HUES48 (cell line): ENCODE measurements around the gene PRSS2.
"Not testable (repeated sequence)": the region's sequence is repeated elsewhere in the genome, so short reads cannot be mapped to it uniquely, and the experiment has no call there.

Experiments
- H3K27ac ChIP-seq: one replicate; pipeline ENCODE4 v1.7.0; 2013; ENCODE audit warnings: low read depth, low read length, inconsistent platforms
- H3K27me3 ChIP-seq: 2 replicates; pipeline ENCODE4 v1.6.1; 2013; ENCODE audit warnings: mild to moderate bottlenecking, low read length; ENCODE audit not compliant: control insufficient read depth, insufficient read depth
- H3K36me3 ChIP-seq: 2 replicates; pipeline ENCODE4 v1.6.1; 2013; ENCODE audit warnings: low read length; ENCODE audit not compliant: control insufficient read depth, insufficient read depth
- H3K4me1 ChIP-seq: 2 replicates; pipeline ENCODE4 v1.6.1; 2013; ENCODE audit warnings: mild to moderate bottlenecking, low read length; ENCODE audit not compliant: control insufficient read depth, insufficient read depth
- H3K4me3 ChIP-seq: 2 replicates; pipeline ENCODE4 v1.5.1; 2013; ENCODE audit warnings: mild to moderate bottlenecking, low read depth, low read length
- H3K9ac ChIP-seq: 2 replicates; pipeline ENCODE4 v1.6.1; 2013; ENCODE audit warnings: mild to moderate bottlenecking, low read depth, low read length, moderate library complexity
- H3K9me3 ChIP-seq: 2 replicates; pipeline ENCODE4 v1.6.1; 2013; ENCODE audit warnings: low read length; ENCODE audit not compliant: control insufficient read depth, insufficient read depth

PRSS2 gene

DNA sequence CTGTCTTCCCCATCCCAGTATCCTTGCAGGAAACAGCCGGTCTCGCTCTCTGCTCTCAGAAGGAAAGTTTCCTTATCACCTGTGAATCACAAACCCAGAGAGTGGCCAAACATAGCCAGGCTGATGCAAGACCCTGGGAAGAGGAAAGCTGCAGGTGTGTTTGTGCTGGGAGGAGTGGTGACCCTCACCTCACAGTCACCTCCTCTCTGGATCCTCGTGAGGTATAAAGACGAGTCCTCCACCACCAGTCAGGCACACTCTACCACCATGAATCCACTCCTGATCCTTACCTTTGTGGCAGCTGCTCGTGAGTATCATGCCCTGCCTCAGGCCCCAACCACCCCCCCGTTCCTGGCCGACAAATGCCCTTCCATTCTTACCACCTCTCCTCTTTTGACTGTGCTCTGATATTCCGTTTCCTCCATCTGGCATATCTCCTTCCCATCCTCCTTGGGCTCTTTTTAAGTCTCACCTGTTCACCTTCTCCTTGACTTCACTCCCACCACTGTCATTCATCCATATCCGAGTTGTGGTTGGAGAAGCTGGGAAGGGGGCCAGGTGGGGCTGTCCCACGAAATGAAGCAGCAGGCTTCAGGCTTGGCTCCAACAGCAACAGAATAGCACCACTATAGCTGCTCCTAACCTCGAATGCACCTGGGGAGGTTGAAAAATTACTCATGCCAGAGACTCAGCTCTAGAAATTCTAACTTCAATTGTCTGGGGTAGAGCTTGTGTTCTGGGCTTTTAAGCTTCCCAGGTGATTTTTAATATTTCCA is 21.4 kb upstream of the PRSS2 start, which contains the start of gene PRSS1:
TSS of gene PRSS1 (plus strand) at position 255 of the 776 bp plus-strand sequence. CDS start at position 268, 13 bp downstream.
- H3K9ac ChIP-seq: no peak within 1 kb of the TSS
- no peaks in the 10 kb centered on the region for H3K27me3 ChIP-seq
- no peak within 1 kb of the TSS for H3K4me3 ChIP-seq
- no peaks in the 10 kb centered on the region for H3K4me1 ChIP-seq
- no peak within 1 kb of the TSS for H3K27ac ChIP-seq
- no peaks in the 10 kb centered on the region for H3K36me3 ChIP-seq
- H3K9me3 ChIP-seq: no peaks in the 10 kb centered on the region

- Histone ChIP-seq H3K4me1 (no peaks in the 10 kb centered on the region), H3K9ac (no peak overlapping the region), H3K27me3 (no peaks in the 10 kb centered on the region), H3K27ac (no peak overlapping the region), H3K36me3 (no peaks in the 10 kb centered on the region), H3K9me3 (no peaks in the 10 kb centered on the region), H3K4me3 (no peak overlapping the region)
These were observed 20.3 kb upstream of the PRSS2 start for GRCh38 chr7:142750321-142750938.

DNA sequence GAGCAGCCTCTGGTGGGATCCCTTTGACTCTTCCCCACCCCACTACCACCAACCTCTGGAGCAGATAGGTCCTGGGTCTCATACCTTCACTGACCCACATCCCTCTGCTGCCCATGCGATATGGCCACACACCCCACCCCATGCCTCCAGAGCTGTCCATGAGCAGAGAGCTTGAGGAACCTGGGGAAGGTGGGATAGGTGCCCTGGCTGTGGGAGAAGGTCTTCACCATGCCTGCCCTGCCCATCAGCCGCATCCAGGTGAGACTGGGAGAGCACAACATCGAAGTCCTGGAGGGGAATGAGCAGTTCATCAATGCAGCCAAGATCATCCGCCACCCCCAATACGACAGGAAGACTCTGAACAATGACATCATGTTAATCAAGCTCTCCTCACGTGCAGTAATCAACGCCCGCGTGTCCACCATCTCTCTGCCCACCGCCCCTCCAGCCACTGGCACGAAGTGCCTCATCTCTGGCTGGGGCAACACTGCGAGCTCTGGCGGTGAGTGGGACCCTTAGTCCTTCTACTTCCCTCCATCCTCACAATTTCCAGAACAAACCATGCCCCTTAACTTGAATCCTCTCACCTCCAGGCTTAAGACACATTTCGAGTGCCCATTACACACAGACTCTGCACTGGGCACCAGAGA is 19.1 kb upstream of the PRSS2 start:
- not testable (repeated sequence) for H3K9me3 ChIP-seq, H3K4me1 ChIP-seq, H3K4me3 ChIP-seq, H3K36me3 ChIP-seq, H3K27me3 ChIP-seq, H3K27ac ChIP-seq, H3K9ac ChIP-seq

DNA sequence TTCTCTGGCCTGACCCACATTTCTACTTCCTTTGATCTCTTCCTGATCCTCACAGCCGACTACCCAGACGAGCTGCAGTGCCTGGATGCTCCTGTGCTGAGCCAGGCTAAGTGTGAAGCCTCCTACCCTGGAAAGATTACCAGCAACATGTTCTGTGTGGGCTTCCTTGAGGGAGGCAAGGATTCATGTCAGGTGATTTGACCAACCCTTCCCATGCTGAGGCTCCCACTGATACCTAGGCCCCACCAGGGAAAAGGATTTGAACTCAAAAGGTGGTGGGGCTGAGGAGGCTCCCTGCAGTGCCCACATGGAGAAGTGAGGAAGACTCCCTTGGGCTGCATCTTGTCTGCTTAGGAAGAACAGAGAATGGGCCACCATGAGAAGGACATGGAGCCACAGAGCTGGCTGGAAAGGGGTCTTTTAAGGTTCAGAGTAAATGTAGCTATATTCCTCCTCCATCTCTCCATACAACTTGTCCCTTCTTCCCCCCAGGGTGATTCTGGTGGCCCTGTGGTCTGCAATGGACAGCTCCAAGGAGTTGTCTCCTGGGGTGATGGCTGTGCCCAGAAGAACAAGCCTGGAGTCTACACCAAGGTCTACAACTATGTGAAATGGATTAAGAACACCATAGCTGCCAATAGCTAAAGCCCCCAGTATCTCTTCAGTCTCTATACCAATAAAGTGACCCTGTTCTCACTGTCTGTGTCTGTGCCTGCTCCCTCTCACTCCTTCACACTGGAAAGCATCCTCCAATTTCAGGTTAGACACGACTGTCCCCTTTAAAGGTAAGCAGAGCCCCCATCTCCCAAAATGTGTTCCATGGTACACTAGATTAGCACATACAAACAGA is 18.2 kb upstream of the PRSS2 start:
- Histone ChIP-seq H3K36me3 (no peaks in the 10 kb centered on the region), H3K27me3 (no peaks in the 10 kb centered on the region), H3K9ac (no peak overlapping the region), H3K27ac (no peak overlapping the region), H3K9me3 (no peaks in the 10 kb centered on the region), H3K4me1 (no peaks in the 10 kb centered on the region), H3K4me3 (no peak overlapping the region)

DNA sequence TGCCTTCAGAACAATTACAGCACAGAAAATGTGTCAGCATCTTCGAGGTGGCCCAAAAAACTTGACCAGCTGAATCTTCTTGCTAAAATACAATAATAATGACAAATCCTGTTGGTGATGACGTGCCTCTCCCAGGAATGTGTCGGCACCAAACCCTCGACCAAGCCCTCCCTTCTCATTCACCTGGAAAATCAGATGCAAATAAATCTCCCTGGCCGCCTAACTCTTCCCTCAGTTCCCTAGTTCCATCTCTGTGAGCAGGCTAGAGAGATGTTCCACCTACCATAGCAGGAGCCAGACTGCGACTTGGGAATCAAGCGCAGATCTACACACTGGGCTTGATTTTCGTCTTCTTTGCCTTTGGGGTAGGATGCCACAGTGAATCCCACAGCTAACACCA is 17.4 kb upstream of the PRSS2 start:
- Histone ChIP-seq H3K27me3 (no peaks in the 10 kb centered on the region), H3K9ac (no peak overlapping the region), H3K4me3 (no peak overlapping the region), H3K9me3 (no peaks in the 10 kb centered on the region), H3K4me1 (no peaks in the 10 kb centered on the region), H3K27ac (no peak overlapping the region), H3K36me3 (no peaks in the 10 kb centered on the region)

DNA sequence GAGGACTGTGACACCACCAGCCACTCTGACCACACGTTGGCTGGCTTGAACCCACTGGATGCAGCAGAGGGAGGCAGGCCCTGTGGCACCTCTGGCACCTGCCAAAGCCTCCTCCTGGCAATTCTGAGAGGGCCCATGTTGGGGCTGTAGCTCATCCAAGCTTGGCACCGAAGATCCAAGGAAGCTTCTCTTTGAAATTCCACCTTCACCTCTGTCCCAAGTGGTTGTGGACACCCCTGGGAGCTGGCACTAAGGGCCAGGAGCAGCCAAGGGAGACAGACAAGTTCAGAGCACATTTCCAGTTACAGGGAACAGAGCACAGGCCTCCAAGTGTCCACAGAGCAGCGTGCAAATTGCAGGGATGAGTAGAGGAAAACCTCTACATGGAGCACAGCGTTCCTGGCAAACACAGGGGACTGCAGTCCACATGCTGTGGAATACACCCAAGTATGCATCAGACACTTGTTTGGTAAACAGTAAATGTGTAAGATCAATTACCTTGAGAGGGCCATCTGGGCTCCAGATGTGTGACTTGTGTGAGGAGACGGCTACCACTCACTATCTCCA is 16.8 kb upstream of the PRSS2 start:
- not testable (repeated sequence) for H3K27me3 ChIP-seq, H3K36me3 ChIP-seq, H3K4me1 ChIP-seq, H3K4me3 ChIP-seq, H3K9ac ChIP-seq, H3K9me3 ChIP-seq, H3K27ac ChIP-seq

DNA sequence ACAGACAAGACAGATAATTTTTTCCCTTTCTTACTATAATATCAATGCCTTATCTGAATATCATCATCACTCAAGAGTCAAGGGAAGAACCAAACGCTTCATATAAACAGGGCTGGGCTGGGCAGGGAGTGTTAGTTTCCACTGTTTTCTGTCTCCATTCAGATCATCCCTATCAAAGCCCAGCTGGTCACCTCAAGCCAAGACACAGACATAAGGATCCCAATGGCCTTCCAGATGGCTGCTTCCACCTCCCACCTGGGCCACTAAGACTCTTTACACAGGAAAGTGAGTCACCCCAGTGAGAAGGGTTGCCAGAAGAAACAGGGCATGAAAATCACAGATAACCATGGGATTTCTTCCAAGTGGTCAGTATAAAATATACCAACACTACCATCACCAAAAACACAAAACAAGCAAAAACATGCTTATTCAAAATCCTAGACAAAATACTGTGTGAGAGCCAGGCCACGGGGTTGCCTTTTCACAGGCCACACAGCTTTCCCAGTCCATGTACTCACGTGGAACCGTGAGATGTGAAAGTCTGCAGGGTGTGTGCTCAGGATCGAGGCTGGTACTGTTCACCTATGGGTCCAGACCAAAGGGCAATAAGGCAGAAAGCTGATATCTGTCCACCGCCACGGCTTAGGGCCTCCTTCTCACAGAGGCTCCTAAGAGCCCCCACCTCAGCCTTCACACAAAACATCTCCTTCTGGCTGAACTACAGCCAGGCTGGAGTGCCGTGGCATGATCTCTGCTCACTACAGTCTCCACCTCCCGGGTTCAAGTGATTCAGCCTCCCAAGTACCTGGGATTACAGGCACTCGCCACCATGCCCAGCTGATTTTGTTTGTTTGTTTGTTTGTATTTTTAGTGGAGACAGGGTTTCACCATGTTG is 15.8 kb upstream of the PRSS2 start:
- Histone ChIP-seq H3K27me3 (no peaks in the 10 kb centered on the region), H3K4me1 (no peaks in the 10 kb centered on the region), H3K27ac (no peak overlapping the region), H3K36me3 (no peaks in the 10 kb centered on the region), H3K4me3 (no peak overlapping the region), H3K9me3 (no peaks in the 10 kb centered on the region), H3K9ac (no peak overlapping the region)

- H3K4me3 ChIP-seq, H3K36me3 ChIP-seq, H3K27ac ChIP-seq, H3K4me1 ChIP-seq, H3K27me3 ChIP-seq, H3K9me3 ChIP-seq, H3K9ac ChIP-seq: not testable (repeated sequence)
These were observed 12.5 kb upstream of the PRSS2 start for GRCh38 chr7:142758312-142758711.

GRCh38 chr7:142759433-142759832 is 11.3 kb upstream of the PRSS2 start:
- H3K36me3 ChIP-seq: no peaks in the 10 kb centered on the region
- no peak overlapping the region for H3K9ac ChIP-seq
- no peaks in the 10 kb centered on the region for H3K9me3 ChIP-seq
- H3K27ac ChIP-seq: no peak overlapping the region
- no peaks in the 10 kb centered on the region for H3K4me1 ChIP-seq
- H3K4me3 ChIP-seq: no peak overlapping the region
- no peaks in the 10 kb centered on the region for H3K27me3 ChIP-seq

GRCh38 chr7:142760071-142760642 is 10.6 kb upstream of the PRSS2 start:
- Histone ChIP-seq H3K27me3 (no peaks in the 10 kb centered on the region), H3K9ac (no peak overlapping the region), H3K27ac (no peak overlapping the region), H3K36me3 (no peaks in the 10 kb centered on the region), H3K4me1 (no peaks in the 10 kb centered on the region), H3K9me3 (no peaks in the 10 kb centered on the region), H3K4me3 (no peak overlapping the region)
